AG10803 (cell line): Measurements from ENCODE around the gene SSBP1.

Source experiments
- DNase-seq: peaks from one replicate; pipeline ENCODE4 v3.0.0; 2010; ENCODE audit warnings: low read depth
- H3K4me3 ChIP-seq: 2 replicates; pipeline ENCODE4 v1.5.1; 2011; ENCODE audit warnings: mild to moderate bottlenecking, low read length, control low read depth
- TF ChIP-seq, protein P1 (sequence below): conservative IDR thresholded peaks from 2 replicates; pipeline ENCODE4 v1.5.1; 2011; ENCODE audit warnings: mild to moderate bottlenecking, low read length, control low read depth, inconsistent platforms

SSBP1 gene

DNA sequence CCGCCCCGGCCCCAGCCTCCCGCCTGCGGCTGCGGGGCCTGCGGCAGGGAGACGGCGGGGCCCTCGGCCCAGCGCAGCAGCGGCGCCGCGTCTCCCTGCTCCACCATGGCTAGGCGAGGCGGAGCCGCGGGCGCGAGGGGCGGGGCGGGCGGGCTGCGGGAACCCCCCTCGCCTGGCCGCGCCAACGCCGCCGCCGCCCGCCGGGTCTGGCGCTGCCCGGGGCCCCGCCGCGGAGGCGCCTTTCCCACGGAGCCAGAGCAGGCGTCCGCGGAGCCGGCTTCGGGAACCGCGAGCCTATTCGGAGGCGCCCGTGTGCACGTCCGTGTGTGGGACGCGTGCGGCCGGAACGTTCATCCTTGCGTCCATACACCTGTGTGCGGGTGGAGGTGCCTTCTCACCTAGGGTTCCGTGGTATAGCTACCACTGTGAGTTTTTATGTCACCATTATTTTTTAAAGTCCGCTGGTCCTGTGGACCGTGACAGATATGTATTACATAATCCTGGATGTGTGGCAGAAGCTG lies 36.1 kb upstream of the SSBP1 start, which contains the start of gene DENND11:
DENND11 (minus strand) TSS at position 120 of the 521 bp plus-strand sequence; CDS start at position 107, 13 bp downstream.
- TF ChIP-seq, protein P1, sequence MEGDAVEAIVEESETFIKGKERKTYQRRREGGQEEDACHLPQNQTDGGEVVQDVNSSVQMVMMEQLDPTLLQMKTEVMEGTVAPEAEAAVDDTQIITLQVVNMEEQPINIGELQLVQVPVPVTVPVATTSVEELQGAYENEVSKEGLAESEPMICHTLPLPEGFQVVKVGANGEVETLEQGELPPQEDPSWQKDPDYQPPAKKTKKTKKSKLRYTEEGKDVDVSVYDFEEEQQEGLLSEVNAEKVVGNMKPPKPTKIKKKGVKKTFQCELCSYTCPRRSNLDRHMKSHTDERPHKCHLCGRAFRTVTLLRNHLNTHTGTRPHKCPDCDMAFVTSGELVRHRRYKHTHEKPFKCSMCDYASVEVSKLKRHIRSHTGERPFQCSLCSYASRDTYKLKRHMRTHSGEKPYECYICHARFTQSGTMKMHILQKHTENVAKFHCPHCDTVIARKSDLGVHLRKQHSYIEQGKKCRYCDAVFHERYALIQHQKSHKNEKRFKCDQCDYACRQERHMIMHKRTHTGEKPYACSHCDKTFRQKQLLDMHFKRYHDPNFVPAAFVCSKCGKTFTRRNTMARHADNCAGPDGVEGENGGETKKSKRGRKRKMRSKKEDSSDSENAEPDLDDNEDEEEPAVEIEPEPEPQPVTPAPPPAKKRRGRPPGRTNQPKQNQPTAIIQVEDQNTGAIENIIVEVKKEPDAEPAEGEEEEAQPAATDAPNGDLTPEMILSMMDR: no peak
- peak; percentile 39 for DNase-seq
- H3K4me3 ChIP-seq: peak within 1 kb of the TSS; percentile 75

DNA sequence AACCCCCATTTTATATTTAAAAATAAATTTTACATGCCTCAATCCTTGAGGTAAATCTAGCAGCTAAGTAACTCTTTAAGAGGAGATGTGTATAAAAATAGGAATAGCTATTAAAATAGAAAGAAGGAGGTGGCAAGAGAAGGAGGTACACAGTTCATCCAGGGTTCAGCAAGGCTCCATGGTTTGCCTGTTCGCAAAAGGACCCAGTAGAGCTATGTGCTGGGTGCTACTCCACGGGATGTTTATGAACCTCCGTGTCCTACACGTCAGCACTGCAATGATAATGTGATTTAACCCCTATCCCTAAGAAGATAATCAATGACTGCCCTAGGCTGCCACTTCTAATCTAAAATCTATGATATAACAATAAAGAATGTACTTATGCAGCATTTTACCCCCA lies 35.3 kb upstream of the SSBP1 start:
- no peak overlapping the region for H3K4me3 ChIP-seq
- TF ChIP-seq, protein P1: no peak
- DNase-seq: no peak

DNA sequence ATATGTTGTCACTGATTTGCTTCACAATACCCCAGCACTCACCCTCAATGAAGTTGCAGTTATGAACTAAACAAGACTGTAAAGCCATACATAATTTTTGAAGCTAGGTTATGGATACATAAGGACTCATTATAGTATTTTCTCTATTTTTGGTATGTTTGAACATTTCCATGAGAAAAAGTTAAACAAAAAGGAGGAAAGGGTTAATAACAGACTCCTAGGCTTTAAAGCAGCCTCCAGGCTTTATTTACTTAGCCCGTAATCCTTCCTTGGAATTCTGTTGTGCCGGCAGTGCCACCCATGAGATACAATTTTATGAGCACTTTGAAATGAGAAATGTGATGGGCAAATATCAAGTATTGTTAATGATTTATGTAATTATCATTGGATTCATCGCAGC lies 34.0 kb upstream of the SSBP1 start:
- TF ChIP-seq, protein P1: no peak
- no peak overlapping the region for H3K4me3 ChIP-seq
- DNase-seq: no peak

DNA sequence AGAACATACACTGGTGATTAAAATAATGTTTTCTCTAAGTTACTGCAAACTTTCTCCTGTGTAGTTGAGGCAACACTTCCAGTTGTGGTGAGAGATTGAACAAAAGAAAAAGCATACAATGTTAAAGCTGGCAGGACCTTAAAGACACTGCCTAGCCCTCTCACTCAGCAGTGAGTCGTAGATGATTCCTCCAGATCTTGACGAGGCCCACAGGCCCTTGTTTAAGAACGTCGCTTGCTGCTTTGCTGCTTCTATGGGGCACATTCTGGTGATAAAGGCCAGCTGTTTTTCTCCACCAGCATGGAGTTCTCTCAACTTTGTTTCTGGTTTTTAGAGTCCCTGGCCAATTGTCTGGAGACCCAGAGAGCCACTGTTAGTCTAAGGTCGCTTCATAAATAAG lies 33.4 kb upstream of the SSBP1 start:
- TF ChIP-seq, protein P1: no peak
- no peak for DNase-seq
- no peak overlapping the region for H3K4me3 ChIP-seq

DNA sequence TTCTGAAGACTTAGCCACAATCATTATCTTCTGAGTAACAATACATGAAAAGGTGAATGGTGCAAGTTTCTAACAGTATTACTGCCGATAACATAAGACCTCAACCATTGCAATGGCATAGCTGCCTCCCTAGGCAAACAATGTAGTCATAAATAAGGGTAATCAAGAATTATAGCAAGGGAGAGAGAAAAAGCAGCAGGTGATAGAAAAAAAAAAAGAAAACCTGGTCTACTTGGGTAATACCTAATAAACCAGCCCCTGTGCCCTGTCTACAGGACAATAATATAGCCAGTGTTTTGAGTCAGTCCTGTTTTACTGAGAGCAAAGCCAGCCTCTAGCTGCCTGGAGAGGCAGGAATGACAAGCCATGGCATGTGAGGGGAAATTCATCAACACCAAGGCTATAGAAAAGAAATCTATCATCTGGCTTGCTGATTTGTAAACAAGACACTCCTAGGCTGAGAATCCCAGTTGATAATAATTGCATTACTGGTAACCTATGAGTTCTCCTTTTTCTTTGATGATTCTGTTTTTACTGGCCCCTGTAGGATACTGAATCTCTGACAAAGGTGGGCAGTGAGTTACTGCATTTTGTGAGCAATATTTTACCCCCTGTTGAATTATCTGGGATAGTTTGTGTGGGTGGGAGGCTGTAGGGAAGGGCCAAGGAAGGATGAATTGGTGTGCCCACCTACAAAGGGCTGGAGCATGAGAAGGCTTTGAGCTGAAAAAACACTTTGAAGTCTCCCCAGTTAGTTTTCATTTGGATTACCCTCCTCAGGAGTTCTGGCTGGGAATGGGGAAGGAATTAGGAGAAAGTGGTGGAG lies 31.7 kb upstream of the SSBP1 start:
- TF ChIP-seq, protein P1: no peak
- no peak for DNase-seq
- H3K4me3 ChIP-seq: no peak overlapping the region

DNA sequence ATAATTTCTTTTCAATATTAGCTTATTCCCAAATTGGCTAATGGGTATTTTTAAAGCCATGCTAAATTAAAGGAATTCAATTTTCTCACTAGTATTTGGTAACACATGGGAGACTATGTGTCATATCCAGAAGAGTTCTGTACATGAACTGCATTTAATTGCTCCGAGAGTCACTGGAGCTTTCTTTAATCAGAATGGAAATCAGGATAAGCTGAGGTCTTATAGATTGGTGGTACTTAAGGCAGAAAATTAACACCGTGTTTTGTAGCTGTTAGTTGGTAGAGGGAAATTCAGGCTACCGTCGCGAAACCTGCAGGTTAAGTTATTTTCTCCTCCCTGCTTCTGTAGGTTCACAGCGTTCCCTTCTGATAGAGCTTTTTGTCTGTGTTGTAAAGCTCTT lies 29.8 kb upstream of the SSBP1 start, which contains the start of gene WEE2:
WEE2 (plus strand) TSS at position 3 of the 400 bp plus-strand sequence. CDS start 406 bp downstream, outside the sequence.
- no peak for DNase-seq
- H3K4me3 ChIP-seq: no peak within 1 kb of the TSS
- TF ChIP-seq, protein P1: no peak

DNA sequence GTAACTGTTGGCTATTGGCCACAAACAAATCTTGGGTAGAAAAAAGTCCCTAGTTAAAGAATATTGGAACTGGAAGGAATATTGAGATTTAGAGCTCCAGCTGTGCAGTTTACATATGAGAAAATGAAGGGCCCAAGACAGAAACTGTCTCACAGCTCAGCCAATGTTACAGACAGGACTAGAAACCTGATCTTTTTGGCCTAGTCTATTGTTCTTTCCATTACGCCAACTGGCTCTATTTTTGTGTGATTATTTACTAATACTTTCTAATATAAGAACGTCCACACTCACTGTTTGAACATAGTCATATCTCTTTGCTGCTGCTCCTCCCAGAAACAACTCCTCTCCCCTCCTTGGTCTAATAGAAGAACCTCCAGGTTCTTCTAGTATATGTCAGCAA lies 28.8 kb upstream of the SSBP1 start:
- TF ChIP-seq, protein P1: no peak
- no peak for DNase-seq
- no peak overlapping the region for H3K4me3 ChIP-seq
